ENCODE measurements around the gene NCK1.

NCK1 gene

GRCh38 chr3:136913168-136913567 is 51.2 kb downstream of the NCK1 start:
- TF ChIP-seq SPI1 (IDR thresholded peaks at IDR 0.05; ENCODE audit: borderline replicate concordance, low read depth) (no peak), REST (IDR thresholded peaks at IDR 0.05; ENCODE audit: insufficient replicate concordance, low read depth) (no peak), POLR2AphosphoS5 (IDR thresholded peaks at IDR 0.05; ENCODE audit: low read depth) (no peak), GABPA (IDR thresholded peaks at IDR 0.05; ENCODE audit: low read depth) (no peak)
- TF ChIP-seq, protein P1, sequence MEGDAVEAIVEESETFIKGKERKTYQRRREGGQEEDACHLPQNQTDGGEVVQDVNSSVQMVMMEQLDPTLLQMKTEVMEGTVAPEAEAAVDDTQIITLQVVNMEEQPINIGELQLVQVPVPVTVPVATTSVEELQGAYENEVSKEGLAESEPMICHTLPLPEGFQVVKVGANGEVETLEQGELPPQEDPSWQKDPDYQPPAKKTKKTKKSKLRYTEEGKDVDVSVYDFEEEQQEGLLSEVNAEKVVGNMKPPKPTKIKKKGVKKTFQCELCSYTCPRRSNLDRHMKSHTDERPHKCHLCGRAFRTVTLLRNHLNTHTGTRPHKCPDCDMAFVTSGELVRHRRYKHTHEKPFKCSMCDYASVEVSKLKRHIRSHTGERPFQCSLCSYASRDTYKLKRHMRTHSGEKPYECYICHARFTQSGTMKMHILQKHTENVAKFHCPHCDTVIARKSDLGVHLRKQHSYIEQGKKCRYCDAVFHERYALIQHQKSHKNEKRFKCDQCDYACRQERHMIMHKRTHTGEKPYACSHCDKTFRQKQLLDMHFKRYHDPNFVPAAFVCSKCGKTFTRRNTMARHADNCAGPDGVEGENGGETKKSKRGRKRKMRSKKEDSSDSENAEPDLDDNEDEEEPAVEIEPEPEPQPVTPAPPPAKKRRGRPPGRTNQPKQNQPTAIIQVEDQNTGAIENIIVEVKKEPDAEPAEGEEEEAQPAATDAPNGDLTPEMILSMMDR (IDR thresholded peaks at IDR 0.05; ENCODE audit: insufficient read depth, low read length) = no peak
- no peaks in the 10 kb centered on the region for H3K27me3 ChIP-seq (ENCODE audit: insufficient read depth, poor library complexity, severe bottlenecking)

DNA sequence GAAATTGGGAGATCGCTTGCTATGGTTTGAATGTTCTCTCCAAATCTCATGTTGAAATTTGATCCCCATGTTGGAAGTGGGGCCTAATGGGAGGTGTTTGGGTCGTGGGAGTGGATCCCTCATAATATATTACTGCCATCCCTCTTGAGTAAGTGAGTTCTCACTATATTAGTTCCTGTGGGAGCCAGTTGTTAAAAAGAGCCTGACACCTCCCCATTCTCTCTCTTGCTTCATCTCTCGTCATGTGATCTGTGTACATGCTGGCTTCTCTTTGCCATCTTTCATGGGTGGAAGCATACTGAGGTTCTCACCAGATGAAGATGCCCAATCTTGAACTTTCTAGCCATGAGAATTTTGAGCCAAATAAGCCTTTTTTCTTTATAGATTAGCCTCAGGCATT is 52.7 kb downstream of the NCK1 start:
- TF ChIP-seq SPI1 (IDR thresholded peaks at IDR 0.05; ENCODE audit: borderline replicate concordance, low read depth) (no peak), POLR2AphosphoS5 (IDR thresholded peaks at IDR 0.05; ENCODE audit: low read depth) (no peak), GABPA (IDR thresholded peaks at IDR 0.05; ENCODE audit: low read depth) (no peak), REST (IDR thresholded peaks at IDR 0.05; ENCODE audit: insufficient replicate concordance, low read depth) (no peak)
- TF ChIP-seq, protein P1 (IDR thresholded peaks at IDR 0.05; ENCODE audit: insufficient read depth, low read length) = no peak
- no peaks in the 10 kb centered on the region for H3K27me3 ChIP-seq (ENCODE audit: insufficient read depth, poor library complexity, severe bottlenecking)
- no peak for DNase-seq (ENCODE audit: low read depth in 1 of 2, low spot score in 1 of 2)
- no peak overlapping the region for H3K4me3 ChIP-seq (replicated peaks; ENCODE audit: insufficient read depth, low read length)
- H3K27ac ChIP-seq (replicated peaks) = no peak overlapping the region

More at GRCh38 chr3:136913168-136913567, 51.2 kb downstream of the NCK1 start:
- H3K4me3 ChIP-seq (replicated peaks; ENCODE audit: insufficient read depth, low read length) = no peak overlapping the region
- H3K27ac ChIP-seq (replicated peaks) = no peak overlapping the region
- DNase-seq (ENCODE audit: low read depth in 1 of 2, low spot score in 1 of 2) = no peak

GRCh38 chr3:136916223-136916622 is 54.2 kb downstream of the NCK1 start:
- no peak overlapping the region for H3K4me3 ChIP-seq (replicated peaks; ENCODE audit: insufficient read depth, low read length)
- TF ChIP-seq POLR2AphosphoS5 (IDR thresholded peaks at IDR 0.05; ENCODE audit: low read depth) (no peak), SPI1 (IDR thresholded peaks at IDR 0.05; ENCODE audit: borderline replicate concordance, low read depth) (no peak), REST (IDR thresholded peaks at IDR 0.05; ENCODE audit: insufficient replicate concordance, low read depth) (no peak), GABPA (IDR thresholded peaks at IDR 0.05; ENCODE audit: low read depth) (no peak)
- TF ChIP-seq, protein P1 (IDR thresholded peaks at IDR 0.05; ENCODE audit: insufficient read depth, low read length) = no peak
- H3K27me3 ChIP-seq (ENCODE audit: insufficient read depth, poor library complexity, severe bottlenecking) = no peaks in the 10 kb centered on the region
- no peak overlapping the region for H3K27ac ChIP-seq (replicated peaks)
- no peak for DNase-seq (ENCODE audit: low read depth in 1 of 2, low spot score in 1 of 2)
